Mesendoderm (in vitro differentiated cells): ENCODE data around the gene HAS3.
A peak's percentile ranks its signal among the peaks of the same experiment; 100 is the strongest.
"Not testable (repeated sequence)": the region's sequence is repeated elsewhere in the genome, so short reads cannot be mapped to it uniquely, and the experiment has no call there.

Experiments used
- DNase-seq: peaks from one replicate; pipeline ENCODE4 v3.0.0; 2013
- H2AK5ac ChIP-seq: 2 replicates; pipeline ENCODE4 v1.6.1; 2013; ENCODE audit warnings: low read length, inconsistent platforms
- H2BK120ac ChIP-seq: 2 replicates; pipeline ENCODE4 v1.6.1; 2013; ENCODE audit warnings: low read depth, mild to moderate bottlenecking, low read length, moderate library complexity, mixed read lengths
- H2BK15ac ChIP-seq: replicated peaks from 2 replicates; pipeline ENCODE4 v1.6.1; 2013; ENCODE audit warnings: low read depth, mild to moderate bottlenecking, moderate library complexity
- H2BK5ac ChIP-seq: 2 replicates; pipeline ENCODE4 v1.6.1; 2013; ENCODE audit warnings: low read length, inconsistent platforms
- H3K18ac ChIP-seq: 2 replicates; pipeline ENCODE4 v1.6.1; 2013; ENCODE audit warnings: mild to moderate bottlenecking, low read length, mixed read lengths
- H3K23ac ChIP-seq: one replicate; pipeline ENCODE4 v1.6.1; 2013; ENCODE audit warnings: low read length
- H3K27ac ChIP-seq: 2 replicates; pipeline ENCODE4 v1.5.1; 2013; ENCODE audit warnings: low read depth, mild to moderate bottlenecking, inconsistent platforms, low read length, moderate library complexity
- H3K27me3 ChIP-seq: 2 replicates; pipeline ENCODE4 v1.6.1; 2013; ENCODE audit warnings: low read length, control low read depth, mild to moderate bottlenecking, inconsistent platforms; ENCODE audit not compliant: insufficient read depth, poor library complexity
- H3K36me3 ChIP-seq: 2 replicates; pipeline ENCODE4 v1.6.1; 2013; ENCODE audit warnings: low read length, inconsistent platforms; ENCODE audit not compliant: control insufficient read depth, insufficient read depth
- H3K4ac ChIP-seq: one replicate; pipeline ENCODE4 v1.6.1; 2013; ENCODE audit warnings: low read depth, mild to moderate bottlenecking, low read length, moderate library complexity
- H3K4me1 ChIP-seq: 2 replicates; pipeline ENCODE4 v1.6.1; 2013; ENCODE audit warnings: low read depth, low read length, inconsistent platforms; ENCODE audit not compliant: control insufficient read depth
- H3K4me2 ChIP-seq: 2 replicates; pipeline ENCODE4 v1.6.1; 2013; ENCODE audit warnings: low read length
- H3K4me3 ChIP-seq: 2 replicates; pipeline ENCODE4 v1.5.1; 2013; ENCODE audit warnings: mild to moderate bottlenecking, low read length
- H3K56ac ChIP-seq: one replicate; pipeline ENCODE4 v1.6.1; 2013; ENCODE audit warnings: low read length
- H3K79me1 ChIP-seq: 2 replicates; pipeline ENCODE4 v1.6.1; 2013; ENCODE audit warnings: low read length, inconsistent platforms
- H3K79me2 ChIP-seq: 2 replicates; pipeline ENCODE4 v1.6.1; 2013; ENCODE audit warnings: mild to moderate bottlenecking, low read length; ENCODE audit not compliant: control insufficient read depth, insufficient read depth
- H3K9ac ChIP-seq: 2 replicates; pipeline ENCODE4 v1.6.1; 2013; ENCODE audit warnings: low read length, inconsistent platforms
- H4K5ac ChIP-seq: one replicate; pipeline ENCODE4 v1.6.1; 2013; ENCODE audit warnings: low read length
- H4K8ac ChIP-seq: one replicate; pipeline ENCODE4 v1.6.1; 2013; ENCODE audit warnings: low read depth, mild to moderate bottlenecking, control low read depth, low read length, moderate library complexity
- whole genome bisulfite sequencing: extraction: QIAGEN DNeasy Blood & Tissue Kit; methylation state at CpG from one replicate; pipeline ENCODE4 v1.1.7; 2013; ENCODE audit warnings: low lambda C conversion rate, missing lambda C conversion rate; ENCODE audit not compliant: insufficient coverage; ENCODE audit errors: extremely low coverage; 5-methylcytosine and 5-hydroxymethylcytosine counted together

HAS3 gene

DNA sequence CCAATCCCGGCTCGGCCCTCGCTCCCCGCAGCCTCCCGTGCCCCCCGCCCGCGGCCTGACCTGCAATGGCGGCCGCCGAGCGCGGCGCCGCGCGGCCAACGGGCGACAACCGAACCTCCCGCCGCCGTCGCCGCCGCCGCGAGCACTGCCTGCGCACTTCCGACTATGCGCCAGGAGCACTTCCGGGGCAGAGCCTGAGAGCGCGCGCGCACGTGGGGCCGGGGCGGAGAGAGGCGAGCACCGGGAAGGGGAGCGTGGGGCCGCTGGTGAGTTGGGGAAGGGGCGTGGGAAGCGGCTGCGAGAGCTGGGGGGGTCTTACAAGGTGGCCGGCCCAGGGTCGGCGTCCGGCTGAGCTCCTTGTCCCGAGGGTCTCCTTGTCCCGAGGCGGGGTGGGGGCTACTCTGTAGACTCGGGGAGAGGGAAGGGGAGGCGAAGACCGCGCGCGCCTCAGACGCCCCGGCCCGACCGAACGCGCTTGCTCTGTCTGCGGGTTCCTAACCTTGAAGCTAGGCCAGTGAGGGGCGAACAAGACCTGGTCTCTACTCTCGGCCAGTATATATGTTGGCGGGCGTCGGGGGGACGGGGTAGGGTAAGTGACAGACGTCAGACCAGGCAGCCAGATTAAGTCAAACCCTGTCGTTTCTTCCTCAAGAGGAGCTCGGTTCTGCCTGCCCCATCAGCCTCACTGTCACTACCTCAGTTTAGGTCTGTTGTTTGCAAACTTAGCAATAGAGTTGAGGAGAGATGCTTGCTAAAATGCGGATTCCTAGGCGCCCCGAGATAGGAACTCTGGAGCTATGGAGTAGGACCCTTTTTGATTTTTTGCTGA, 27.2 kb downstream of the HAS3 start, which contains the start of the genes CHTF8 and UTP4:
TSS of gene CHTF8 (minus strand) at position 165 of the 829 bp plus-strand sequence. CDS start 11,130 bp downstream, outside the sequence.
TSS of gene UTP4 (plus strand) at position 226 of the 829 bp plus-strand sequence. CDS start 811 bp downstream, outside the sequence.
- DNase-seq, result peak; percentile 89
- no CpG with 5 or more reads among the region's 78 CpGs for WGBS
- H3K36me3 ChIP-seq, result peaks cover 4% of the 10 kb centered on the region

DNA sequence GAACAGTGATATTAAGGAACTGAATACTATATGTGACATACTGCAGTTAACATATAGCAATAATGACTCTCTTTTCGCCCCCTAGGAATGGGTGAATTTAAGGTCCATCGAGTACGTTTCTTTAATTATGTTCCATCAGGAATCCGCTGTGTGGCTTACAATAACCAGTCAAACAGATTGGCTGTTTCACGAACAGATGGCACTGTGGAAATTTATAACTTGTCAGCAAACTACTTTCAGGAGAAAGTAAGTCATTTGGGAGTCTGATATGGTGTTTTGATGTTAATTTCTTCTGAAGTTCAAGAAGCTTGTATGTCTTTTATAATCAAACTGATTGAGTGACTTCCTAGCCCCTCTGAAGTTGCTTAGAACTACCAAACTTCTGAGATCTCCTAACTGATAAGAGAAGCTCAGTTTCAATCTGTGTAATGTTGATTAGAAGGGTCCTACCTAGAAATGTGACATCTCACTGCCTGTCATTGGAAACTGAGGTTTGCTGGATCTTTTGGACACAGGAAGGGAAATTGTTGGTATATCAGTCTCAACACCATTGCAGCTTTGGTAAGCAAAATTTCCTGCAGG, 28.0 kb downstream of the HAS3 start:
- peak overlapping the region; percentile 92 for H3K56ac ChIP-seq
- H3K4ac ChIP-seq, result no peak overlapping the region
- no peak overlapping the region for H4K5ac ChIP-seq
- no peak overlapping the region for H3K27ac ChIP-seq
- no peak for DNase-seq
- peaks cover 20% of the 10 kb centered on the region for H3K79me1 ChIP-seq
- no peak overlapping the region for H4K8ac ChIP-seq
- H3K23ac ChIP-seq, result no peak overlapping the region
- H3K36me3 ChIP-seq, result peaks cover 7% of the 10 kb centered on the region
- no peak overlapping the region for H2BK5ac ChIP-seq
- no peak overlapping the region for H2BK15ac ChIP-seq
- H3K9ac ChIP-seq, result peak overlapping the region; percentile 92
- H3K4me3 ChIP-seq, result peak overlapping the region; percentile 87
- WGBS, result no CpG with 5 or more reads among the region's 5 CpGs
- no peak overlapping the region for H2BK120ac ChIP-seq
- peak overlapping the region; percentile 49 for H3K4me2 ChIP-seq
- no peaks in the 10 kb centered on the region for H3K27me3 ChIP-seq
- H3K79me2 ChIP-seq, result peaks cover 65% of the 10 kb centered on the region
- H3K4me1 ChIP-seq, result peaks cover 10% of the 10 kb centered on the region
- H3K18ac ChIP-seq, result no peak overlapping the region
- H2AK5ac ChIP-seq, result no peak overlapping the region

More for the DNA sequence above, 27.2 kb downstream of the HAS3 start, which contains the start of the genes CHTF8 and UTP4:
- peak within 1 kb of the TSS; percentile 68 for H2BK5ac ChIP-seq
- peak within 1 kb of the TSS; percentile 98 for H3K56ac ChIP-seq
- no peaks in the 10 kb centered on the region for H3K27me3 ChIP-seq
- H4K8ac ChIP-seq, result peak within 1 kb of the TSS; percentile 88
- peaks cover 68% of the 10 kb centered on the region for H3K79me2 ChIP-seq
- H3K18ac ChIP-seq, result peak within 1 kb of the TSS; percentile 95
- H3K27ac ChIP-seq, result peak within 1 kb of the TSS; percentile 99
- peak within 1 kb of the TSS; percentile 83 for H3K4me2 ChIP-seq
- H3K9ac ChIP-seq, result peak within 1 kb of the TSS; percentile 93
- peak within 1 kb of the TSS; percentile 92 for H3K4me3 ChIP-seq
- H4K5ac ChIP-seq, result peak within 1 kb of the TSS; percentile 95
- H3K4me1 ChIP-seq, result peaks cover 10% of the 10 kb centered on the region
- peak within 1 kb of the TSS; percentile 59 for H3K23ac ChIP-seq
- no peak within 1 kb of the TSS for H2BK15ac ChIP-seq
- H3K4ac ChIP-seq, result peak within 1 kb of the TSS; percentile 99
- peak within 1 kb of the TSS; percentile 95 for H2AK5ac ChIP-seq
- peak within 1 kb of the TSS; percentile 66 for H2BK120ac ChIP-seq
- H3K79me1 ChIP-seq, result peaks cover 18% of the 10 kb centered on the region

DNA sequence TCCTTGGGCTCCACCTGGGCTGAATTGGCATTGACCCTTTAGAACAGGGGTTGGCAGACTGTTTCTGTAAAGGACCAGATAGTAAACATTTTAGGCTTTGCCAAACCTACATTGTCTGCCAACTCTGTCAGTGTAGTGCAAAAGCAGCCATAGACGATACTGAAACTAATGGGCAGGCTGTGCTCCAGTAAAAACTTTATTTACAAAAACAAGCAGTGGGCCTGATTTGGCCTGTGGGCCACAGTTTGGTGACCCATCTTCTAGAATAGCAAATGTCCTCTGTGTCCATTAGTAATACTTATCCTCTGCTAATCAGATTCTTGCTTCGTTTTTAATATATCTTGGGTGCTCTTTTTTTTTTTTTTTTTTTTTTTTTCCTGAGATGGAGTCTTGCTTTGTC, 33.2 kb downstream of the HAS3 start:
- no peak overlapping the region for H4K8ac ChIP-seq
- H3K79me1 ChIP-seq, result peaks cover 17% of the 10 kb centered on the region
- no peak overlapping the region for H4K5ac ChIP-seq
- H3K4me2 ChIP-seq, result no peak overlapping the region
- WGBS, result no CpG with 5 or more reads among the region's 2 CpGs
- H3K9ac ChIP-seq, result no peak overlapping the region
- H3K4me1 ChIP-seq, result peaks cover 6% of the 10 kb centered on the region
- H3K23ac ChIP-seq, result no peak overlapping the region
- no peak overlapping the region for H3K27ac ChIP-seq
- H3K27me3 ChIP-seq, result no peaks in the 10 kb centered on the region
- no peak overlapping the region for H3K4ac ChIP-seq
- no peak overlapping the region for H3K56ac ChIP-seq
- H2AK5ac ChIP-seq, result no peak overlapping the region
- DNase-seq, result no peak
- H3K4me3 ChIP-seq, result no peak overlapping the region
- H2BK15ac ChIP-seq, result no peak overlapping the region
- H2BK5ac ChIP-seq, result no peak overlapping the region
- no peak overlapping the region for H3K18ac ChIP-seq
- peaks cover 33% of the 10 kb centered on the region for H3K79me2 ChIP-seq
- H2BK120ac ChIP-seq, result no peak overlapping the region
- peaks cover 21% of the 10 kb centered on the region for H3K36me3 ChIP-seq

DNA sequence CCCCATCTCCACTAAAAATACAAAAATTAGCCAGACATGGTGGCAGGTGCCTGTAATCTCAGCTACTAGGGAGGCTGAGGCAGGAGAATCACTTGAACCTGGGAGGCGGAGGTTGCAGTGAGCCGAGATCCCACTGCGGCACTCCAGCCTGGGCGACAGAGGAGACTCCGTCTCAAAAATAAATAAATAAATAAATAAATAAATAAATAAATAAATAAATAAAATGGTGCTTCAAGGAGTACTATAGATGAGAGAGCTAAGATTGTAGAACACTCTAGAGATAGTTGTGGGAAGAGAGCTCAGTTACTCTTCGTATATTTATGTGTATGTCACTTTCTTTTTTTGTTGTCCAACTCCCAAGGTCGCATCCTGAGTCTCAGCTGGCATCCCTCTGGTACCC, 34.0 kb downstream of the HAS3 start:
- H4K8ac ChIP-seq, H2BK15ac ChIP-seq, H3K4ac ChIP-seq, H2BK120ac ChIP-seq, H3K27me3 ChIP-seq, H3K4me1 ChIP-seq, H3K18ac ChIP-seq, H3K4me2 ChIP-seq, DNase-seq, H3K23ac ChIP-seq, H3K27ac ChIP-seq, H3K56ac ChIP-seq, H3K9ac ChIP-seq, H2AK5ac ChIP-seq, H2BK5ac ChIP-seq, H3K4me3 ChIP-seq, H4K5ac ChIP-seq: not testable (repeated sequence)
- Histone ChIP-seq H3K79me2 (peaks cover 25% of the 10 kb centered on the region), H3K36me3 (peaks cover 21% of the 10 kb centered on the region), H3K79me1 (peaks cover 13% of the 10 kb centered on the region)
- WGBS, result no CpG with 5 or more reads among the region's 7 CpGs

DNA sequence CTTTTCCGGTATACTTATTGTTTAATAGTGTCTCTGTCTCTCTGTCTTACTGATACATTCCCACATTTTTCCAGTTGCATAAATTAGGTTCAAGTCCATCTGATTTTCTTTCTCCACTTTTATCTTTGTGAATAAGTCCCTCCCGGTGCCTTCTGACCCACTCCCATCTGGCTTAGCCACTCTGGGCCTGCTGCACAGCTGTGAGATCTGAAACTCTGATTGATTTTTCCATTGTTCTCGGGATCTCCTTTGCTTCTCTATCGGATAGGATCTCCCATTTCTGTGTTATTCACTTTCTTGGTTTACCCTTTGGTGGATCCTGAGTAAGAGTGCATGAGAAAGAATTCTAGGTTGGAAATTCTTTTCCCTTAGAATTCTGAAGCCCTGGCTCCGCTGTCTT, 35.6 kb downstream of the HAS3 start:
- no CpG with 5 or more reads among the region's 5 CpGs for WGBS

More for the DNA sequence above, 35.6 kb downstream of the HAS3 start:
- DNase-seq, result no peak
- Histone ChIP-seq H2BK120ac (no peak overlapping the region), H2BK15ac (no peak overlapping the region), H2BK5ac (no peak overlapping the region), H3K36me3 (peaks cover 23% of the 10 kb centered on the region), H3K4me3 (no peak overlapping the region), H3K27ac (no peak overlapping the region), H3K23ac (no peak overlapping the region), H4K5ac (no peak overlapping the region), H3K4ac (no peak overlapping the region), H3K79me2 (peaks cover 10% of the 10 kb centered on the region), H4K8ac (no peak overlapping the region), H3K4me2 (no peak overlapping the region), H3K27me3 (no peaks in the 10 kb centered on the region), H3K79me1 (peaks cover 13% of the 10 kb centered on the region), H3K4me1 (no peaks in the 10 kb centered on the region), H3K56ac (no peak overlapping the region), H3K18ac (no peak overlapping the region), H2AK5ac (no peak overlapping the region), H3K9ac (no peak overlapping the region)
